Gastroesophageal sphincter (tissue), 3 donors: Measurements from ENCODE around the gene ZNF215.

Experiments
- EP300 ChIP-seq: sonication (generic); formaldehyde crosslinking; IDR thresholded peaks from one replicate; pipeline ENCODE4 v1.6.1; 2017; ENCODE audit warnings: antibody characterized with exemption, mild to moderate bottlenecking
- POLR2A ChIP-seq, 2 donors: fragments of 450-650 bp; IDR thresholded peaks; one replicate each; pipeline ENCODE4 v1.6.1; 2017; ENCODE audit warnings: antibody characterized with exemption in 2 of 2, mild to moderate bottlenecking in 2 of 2, moderate library complexity in 1 of 2
- POLR2AphosphoS5 ChIP-seq: sonication (generic); formaldehyde crosslinking; IDR thresholded peaks from one replicate; pipeline ENCODE4 v1.6.1; 2017; ENCODE audit warnings: antibody characterized with exemption
- TF ChIP-seq, protein P1 (sequence below), 4 experiments: fragments of 200-600 bp in 2 of 4; fragments of 450-650 bp in 2 of 4; sonication (generic) in 1 of 4; IDR thresholded peaks; one replicate each; pipeline ENCODE4 v1.5.1; 2017 to 2019; ENCODE audit warnings: antibody characterized with exemption in 4 of 4, mild to moderate bottlenecking in 2 of 4, moderate library complexity in 2 of 4

DNA sequence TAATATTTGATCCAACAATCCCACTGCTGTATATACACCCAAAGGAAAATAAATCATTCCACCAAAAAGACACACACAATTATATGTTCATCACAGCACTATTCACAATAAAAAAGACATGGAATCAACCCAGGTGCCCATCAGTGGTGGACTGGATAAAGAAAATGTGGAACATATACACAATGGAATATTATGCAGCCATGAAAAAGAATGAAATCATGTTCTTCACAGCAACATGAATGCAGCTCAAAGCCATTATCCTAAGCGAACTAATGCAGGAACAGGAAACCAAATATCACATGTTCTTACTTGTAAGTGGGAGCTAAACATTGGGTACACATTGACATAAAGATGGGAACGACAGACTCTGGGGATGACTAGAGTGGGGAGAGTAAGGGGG, 6.5 kb upstream of the ZNF215 start:
- TF ChIP-seq, protein P1, sequence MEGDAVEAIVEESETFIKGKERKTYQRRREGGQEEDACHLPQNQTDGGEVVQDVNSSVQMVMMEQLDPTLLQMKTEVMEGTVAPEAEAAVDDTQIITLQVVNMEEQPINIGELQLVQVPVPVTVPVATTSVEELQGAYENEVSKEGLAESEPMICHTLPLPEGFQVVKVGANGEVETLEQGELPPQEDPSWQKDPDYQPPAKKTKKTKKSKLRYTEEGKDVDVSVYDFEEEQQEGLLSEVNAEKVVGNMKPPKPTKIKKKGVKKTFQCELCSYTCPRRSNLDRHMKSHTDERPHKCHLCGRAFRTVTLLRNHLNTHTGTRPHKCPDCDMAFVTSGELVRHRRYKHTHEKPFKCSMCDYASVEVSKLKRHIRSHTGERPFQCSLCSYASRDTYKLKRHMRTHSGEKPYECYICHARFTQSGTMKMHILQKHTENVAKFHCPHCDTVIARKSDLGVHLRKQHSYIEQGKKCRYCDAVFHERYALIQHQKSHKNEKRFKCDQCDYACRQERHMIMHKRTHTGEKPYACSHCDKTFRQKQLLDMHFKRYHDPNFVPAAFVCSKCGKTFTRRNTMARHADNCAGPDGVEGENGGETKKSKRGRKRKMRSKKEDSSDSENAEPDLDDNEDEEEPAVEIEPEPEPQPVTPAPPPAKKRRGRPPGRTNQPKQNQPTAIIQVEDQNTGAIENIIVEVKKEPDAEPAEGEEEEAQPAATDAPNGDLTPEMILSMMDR (IDR thresholded peaks at IDR 0.05), result no peak
- no peak for TF ChIP-seq POLR2A (IDR thresholded peaks at IDR 0.05)
- TF ChIP-seq EP300, result no peak
- no peak for TF ChIP-seq POLR2AphosphoS5
